GM12892 (cell line): ENCODE data around the gene VPS25.

ENCODE experiments used
- POLR2A ChIP-seq: IDR thresholded peaks from 2 replicates; pipeline ENCODE4 v1.6.1; 2011; ENCODE audit warnings: low read depth, low read length, control low read depth
- POLR2AphosphoS5 ChIP-seq: IDR thresholded peaks from 2 replicates; pipeline ENCODE4 v1.6.1; 2011; ENCODE audit warnings: low read depth, low read length, control low read depth
- TAF1 ChIP-seq: IDR thresholded peaks from 2 replicates; pipeline ENCODE4 v1.6.1; 2011; ENCODE audit warnings: low read depth, mild to moderate bottlenecking, control low read depth, low read length, borderline replicate concordance

GRCh38 chr17:42819939-42820535 lies 46.8 kb downstream of the VPS25 start:
- TF ChIP-seq POLR2A (no peak), POLR2AphosphoS5 (no peak), TAF1 (no peak)
